Loucy (cell line): ENCODE results near the gene PARD6G.

Experiments
- H2AFZ ChIP-seq: fragments of 200-600 bp; sonication (generic); 2 replicates; pipeline ENCODE4 v1.6.0; 2016; ENCODE audit warnings: antibody characterized with exemption, mild to moderate bottlenecking, low read length, moderate library complexity
- H3F3A ChIP-seq: fragments of 200-600 bp; 2 replicates; pipeline ENCODE4 v1.6.0; 2016; ENCODE audit warnings: antibody characterized with exemption, low read depth, mild to moderate bottlenecking
- H3K27me3 ChIP-seq: fragments of 200-600 bp; sonication (generic); 2 replicates; pipeline ENCODE4 v1.6.1; 2014; ENCODE audit warnings: low read length, mild to moderate bottlenecking; ENCODE audit not compliant: insufficient read depth, poor library complexity, severe bottlenecking
- H3K36me3 ChIP-seq: fragments of 200-600 bp; sonication (generic); 2 replicates; pipeline ENCODE4 v1.6.1; 2016; ENCODE audit warnings: low read length; ENCODE audit not compliant: insufficient read depth
- H3K4me1 ChIP-seq: fragments of 200-600 bp; sonication (generic); 2 replicates; pipeline ENCODE4 v1.5.1; 2014; ENCODE audit warnings: low read length, mild to moderate bottlenecking; ENCODE audit not compliant: insufficient read depth, poor library complexity, severe bottlenecking
- H3K4me2 ChIP-seq: fragments of 200-600 bp; sonication (generic); 2 replicates; pipeline ENCODE4 v1.6.0; 2014; ENCODE audit warnings: antibody characterized with exemption, low read length, low read depth, mild to moderate bottlenecking; ENCODE audit not compliant: poor library complexity, severe bottlenecking
- H3K4me3 ChIP-seq: fragments of 200-600 bp; sonication (generic); 2 replicates; pipeline ENCODE4 v1.5.1; 2014; ENCODE audit warnings: low read length, mild to moderate bottlenecking, mixed read lengths; ENCODE audit not compliant: poor library complexity, severe bottlenecking
- H3K79me2 ChIP-seq: fragments of 200-600 bp; sonication (generic); 2 replicates; pipeline ENCODE4 v1.6.1; 2014; ENCODE audit warnings: low read length; ENCODE audit not compliant: insufficient read depth
- H3K9ac ChIP-seq: fragments of 200-600 bp; sonication (generic); 2 replicates; pipeline ENCODE4 v1.6.0; 2014; ENCODE audit warnings: mild to moderate bottlenecking, low read depth, low read length, moderate library complexity; ENCODE audit not compliant: poor library complexity, severe bottlenecking
- H3K9me2 ChIP-seq: fragments of 200-600 bp; sonication (generic); replicated peaks from 2 replicates; pipeline ENCODE4 v1.6.1; 2016; ENCODE audit warnings: low read depth, low read length, mixed read lengths
- H3K9me3 ChIP-seq: fragments of 200-600 bp; sonication (generic); 2 replicates; pipeline ENCODE4 v1.6.1; 2014; ENCODE audit warnings: mild to moderate bottlenecking, antibody characterized with exemption, low read length, low read depth; ENCODE audit not compliant: insufficient read depth
- H4K20me1 ChIP-seq: fragments of 200-600 bp; sonication (generic); 2 replicates; pipeline ENCODE4 v1.6.0; 2014; ENCODE audit warnings: antibody characterized with exemption, low read length, mild to moderate bottlenecking; ENCODE audit not compliant: insufficient read depth, poor library complexity, severe bottlenecking
- EZH2phosphoT487 ChIP-seq: fragments of 200-600 bp; IDR thresholded peaks from 2 replicates; pipeline ENCODE4 v1.6.1; 2018; ENCODE audit warnings: antibody characterized with exemption, mild to moderate bottlenecking, moderate library complexity, borderline replicate concordance
- TF ChIP-seq, protein P1 (sequence below): fragments of 200-600 bp; sonication (generic); conservative IDR thresholded peaks from 2 replicates; pipeline ENCODE4 v1.5.1; 2014; ENCODE audit warnings: mild to moderate bottlenecking, antibody characterized with exemption, low read length

The PARD6G gene

DNA sequence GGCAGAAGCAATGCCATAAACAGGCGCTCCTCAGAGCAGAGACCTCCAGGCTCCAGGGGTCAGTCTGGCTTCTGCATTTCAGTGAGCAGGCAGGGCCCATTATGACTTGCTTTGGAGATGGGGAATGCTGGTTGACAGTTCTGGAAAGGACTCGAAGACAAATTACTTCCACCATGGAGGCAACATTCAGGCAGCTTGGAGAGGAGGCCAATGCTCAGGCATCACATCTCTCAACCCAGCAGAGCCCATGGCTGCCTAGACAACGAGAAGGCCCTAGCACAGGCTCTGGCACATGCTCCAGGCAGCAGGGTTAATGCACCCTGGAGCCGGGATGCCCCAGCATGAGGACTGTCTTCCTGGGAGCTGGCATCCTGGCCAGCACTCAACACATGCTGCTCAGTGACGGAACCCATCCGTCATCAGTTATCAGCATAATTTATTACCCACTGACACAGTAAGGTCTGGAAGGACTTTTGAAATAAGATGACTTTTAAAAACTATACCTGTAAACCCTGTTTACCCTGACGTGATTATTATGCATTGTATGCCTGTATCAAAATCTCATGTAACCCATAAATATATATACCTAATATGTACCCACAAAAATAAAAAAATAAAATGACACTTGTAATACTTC, 85.4 kb downstream of the PARD6G start:
- H3K36me3 ChIP-seq, result no peaks in the 10 kb centered on the region
- no peak overlapping the region for H3K4me3 ChIP-seq
- no peak overlapping the region for H3K9ac ChIP-seq
- no peaks in the 10 kb centered on the region for H4K20me1 ChIP-seq
- no peak overlapping the region for H3K4me2 ChIP-seq
- no peaks in the 10 kb centered on the region for H3K4me1 ChIP-seq
- H3K27me3 ChIP-seq, result no peaks in the 10 kb centered on the region
- H2AFZ ChIP-seq, result no peak overlapping the region
- TF ChIP-seq, protein P1, sequence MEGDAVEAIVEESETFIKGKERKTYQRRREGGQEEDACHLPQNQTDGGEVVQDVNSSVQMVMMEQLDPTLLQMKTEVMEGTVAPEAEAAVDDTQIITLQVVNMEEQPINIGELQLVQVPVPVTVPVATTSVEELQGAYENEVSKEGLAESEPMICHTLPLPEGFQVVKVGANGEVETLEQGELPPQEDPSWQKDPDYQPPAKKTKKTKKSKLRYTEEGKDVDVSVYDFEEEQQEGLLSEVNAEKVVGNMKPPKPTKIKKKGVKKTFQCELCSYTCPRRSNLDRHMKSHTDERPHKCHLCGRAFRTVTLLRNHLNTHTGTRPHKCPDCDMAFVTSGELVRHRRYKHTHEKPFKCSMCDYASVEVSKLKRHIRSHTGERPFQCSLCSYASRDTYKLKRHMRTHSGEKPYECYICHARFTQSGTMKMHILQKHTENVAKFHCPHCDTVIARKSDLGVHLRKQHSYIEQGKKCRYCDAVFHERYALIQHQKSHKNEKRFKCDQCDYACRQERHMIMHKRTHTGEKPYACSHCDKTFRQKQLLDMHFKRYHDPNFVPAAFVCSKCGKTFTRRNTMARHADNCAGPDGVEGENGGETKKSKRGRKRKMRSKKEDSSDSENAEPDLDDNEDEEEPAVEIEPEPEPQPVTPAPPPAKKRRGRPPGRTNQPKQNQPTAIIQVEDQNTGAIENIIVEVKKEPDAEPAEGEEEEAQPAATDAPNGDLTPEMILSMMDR, result no peak
- TF ChIP-seq EZH2phosphoT487, result no peak
- peaks cover 16% of the 10 kb centered on the region; the same call in 1 of the 2 replicates for H3K9me3 ChIP-seq
- no peaks in the 10 kb centered on the region for H3K9me2 ChIP-seq
- H3K79me2 ChIP-seq, result no peaks in the 10 kb centered on the region
- no peaks in the 10 kb centered on the region for H3F3A ChIP-seq

GRCh38 chr18:80159713-80160636, 87.3 kb downstream of the PARD6G start:
- Histone ChIP-seq H3K79me2 (no peaks in the 10 kb centered on the region), H3F3A (no peaks in the 10 kb centered on the region), H3K36me3 (no peaks in the 10 kb centered on the region), H3K4me2 (no peak overlapping the region), H3K9me3 (peaks cover 16% of the 10 kb centered on the region; the same call in 1 of the 2 replicates), H2AFZ (no peak overlapping the region), H3K27me3 (no peaks in the 10 kb centered on the region), H3K4me1 (no peaks in the 10 kb centered on the region), H3K4me3 (no peak overlapping the region), H3K9ac (no peak overlapping the region), H4K20me1 (no peaks in the 10 kb centered on the region), H3K9me2 (no peaks in the 10 kb centered on the region)
- no peak for TF ChIP-seq EZH2phosphoT487
- TF ChIP-seq, protein P1, result no peak

GRCh38 chr18:80158365-80158764, 88.9 kb downstream of the PARD6G start:
- Histone ChIP-seq H3K27me3 (no peaks in the 10 kb centered on the region), H3K9me2 (no peaks in the 10 kb centered on the region), H3K4me1 (no peaks in the 10 kb centered on the region), H3K9ac (no peak overlapping the region), H3K4me2 (no peak overlapping the region), H3K4me3 (no peak overlapping the region), H4K20me1 (no peaks in the 10 kb centered on the region), H3K79me2 (no peaks in the 10 kb centered on the region), H3K9me3 (peaks cover 12% of the 10 kb centered on the region; the same call in 1 of the 2 replicates), H3K36me3 (no peaks in the 10 kb centered on the region), H3F3A (no peaks in the 10 kb centered on the region), H2AFZ (no peak overlapping the region)
- TF ChIP-seq, protein P1, result no peak
- TF ChIP-seq EZH2phosphoT487, result no peak
